ENCODE results near the gene PTPN9.

Gene PTPN9

DNA sequence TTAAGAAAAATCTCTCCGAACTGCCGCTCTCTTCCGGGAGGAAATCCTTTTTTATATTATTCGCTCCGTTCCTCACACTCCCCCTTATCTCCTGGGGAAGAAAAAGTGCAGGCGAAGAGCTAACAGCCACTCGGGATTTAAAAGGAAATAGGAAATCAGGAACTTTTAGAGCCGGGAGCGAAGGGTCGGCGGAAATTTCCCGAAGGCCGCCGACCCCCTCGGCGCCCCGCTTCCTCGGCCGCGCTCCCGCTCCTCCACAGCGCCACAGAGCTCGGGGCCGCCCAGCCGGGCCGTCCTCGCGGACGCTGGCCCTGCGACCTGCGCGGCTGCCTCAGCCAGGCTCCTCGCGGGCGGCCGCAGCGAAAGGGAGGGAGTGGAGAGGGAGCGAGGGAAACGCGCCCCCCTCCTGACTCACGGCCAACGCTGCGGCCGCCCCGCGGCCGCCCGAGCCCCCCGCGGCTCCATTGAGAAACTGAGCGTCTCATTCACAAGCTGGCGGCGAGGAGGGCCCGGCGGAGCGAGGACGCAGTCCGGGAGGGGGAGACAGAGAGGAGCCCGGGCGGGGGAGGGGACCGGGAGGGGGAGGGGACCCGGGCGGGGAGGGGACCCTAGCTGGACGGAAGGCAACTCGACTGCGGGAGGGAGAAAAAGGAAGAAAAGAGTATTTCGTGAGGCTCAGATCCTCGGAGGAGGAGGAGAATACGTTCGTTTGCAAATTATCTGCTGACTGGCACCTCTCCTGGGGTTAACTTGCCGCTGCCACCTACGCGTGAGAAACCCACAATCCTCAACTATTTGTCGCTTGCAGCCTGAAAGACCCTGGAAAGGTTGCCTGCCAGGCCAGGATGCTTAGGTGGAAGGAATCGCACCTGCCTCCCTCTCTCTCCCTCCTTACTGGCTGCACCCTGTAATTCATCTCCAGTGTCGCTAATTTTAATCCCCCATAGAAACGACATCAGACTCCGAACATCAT lies at the start of gene PTPN9:
Gene PTPN9, minus strand, starts transcription at position 368 of the 973 bp plus-strand sequence. CDS start 539 bp downstream, outside the sequence.
- H3K9ac ChIP-seq (ENCODE audit: low read length in 5 of 5), result peak within 1 kb of the TSS; percentile 80 to 95 (median 88)
- H3K4me3 ChIP-seq (ENCODE audit: low read depth in 1 of 5, low read length in 5 of 5), result peak within 1 kb of the TSS; percentile 63 to 89 (median 85)
- peak within 1 kb of the TSS; percentile 84 for H3K27ac ChIP-seq (ENCODE audit: low read depth, low read length)
- no peaks in the 10 kb centered on the region for H3K36me3 ChIP-seq (ENCODE audit: control insufficient read depth in 5 of 5, insufficient read depth in 5 of 5, low read length in 5 of 5)
- no peaks in the 10 kb centered on the region for H3K27me3 ChIP-seq (ENCODE audit: control insufficient read depth in 5 of 5, insufficient read depth in 4 of 5, low read length in 5 of 5)
- no peaks in the 10 kb centered on the region for H3K9me3 ChIP-seq (ENCODE audit: control insufficient read depth in 5 of 5, low read length in 5 of 5)
- H3K4me1 ChIP-seq (ENCODE audit: control insufficient read depth in 5 of 5, insufficient read depth in 5 of 5, low read length in 5 of 5), result peaks cover 4 to 24% (median 20%) of the 10 kb centered on the region in 5 donors

DNA sequence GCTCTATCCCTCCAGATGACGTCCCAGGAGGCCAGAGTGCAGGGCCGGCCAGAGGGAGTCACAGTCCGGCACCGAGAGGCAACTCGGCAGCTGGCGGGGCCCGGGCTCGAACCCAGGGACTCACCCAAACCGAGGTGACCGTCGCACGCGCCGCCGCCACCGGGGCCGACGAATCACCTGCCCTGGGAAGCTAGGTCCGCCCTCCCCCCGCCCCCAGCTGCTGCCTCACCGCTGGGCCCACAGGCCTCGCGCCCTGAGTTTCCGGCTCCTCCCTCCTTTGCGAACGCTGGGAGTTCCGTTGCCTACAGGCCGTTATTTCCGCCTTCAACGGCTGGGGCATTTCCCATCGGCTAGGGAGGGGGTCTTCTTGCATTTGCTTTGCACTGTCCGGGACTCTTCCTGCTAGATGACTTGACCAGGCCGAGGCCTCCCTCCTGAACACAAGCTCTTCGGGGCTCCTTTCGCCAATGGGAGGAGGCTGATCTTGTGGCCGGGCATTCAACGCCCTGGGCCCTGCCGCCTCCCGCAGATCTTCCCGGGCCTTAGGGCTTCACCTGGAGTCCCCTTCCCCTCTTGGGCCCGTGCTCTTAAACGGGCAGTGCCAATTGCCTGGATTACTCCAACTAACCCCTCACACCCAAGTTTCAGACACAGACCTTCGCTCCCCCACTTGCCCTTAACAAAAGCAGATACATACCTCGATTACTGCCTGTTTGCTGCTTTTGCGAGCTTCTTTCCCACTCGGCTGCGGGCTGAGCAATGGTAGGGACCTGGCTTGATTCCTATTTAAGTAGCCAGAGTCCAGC lies 46.6 kb upstream of the PTPN9 start, which contains the start of gene SNUPN:
Gene SNUPN, minus strand, starts transcription at position 184 of the 806 bp plus-strand sequence. CDS start 4,674 bp downstream, outside the sequence.
- Histone ChIP-seq H3K4me1 (ENCODE audit: control insufficient read depth in 5 of 5, insufficient read depth in 5 of 5, low read length in 5 of 5) (peaks cover 4 to 23% (median 20%) of the 10 kb centered on the region in 5 donors), H3K27me3 (ENCODE audit: control insufficient read depth in 5 of 5, insufficient read depth in 4 of 5, low read length in 5 of 5) (no peaks in the 10 kb centered on the region), H3K9ac (ENCODE audit: low read length in 5 of 5) (peak within 1 kb of the TSS; percentile 85 to 97 (median 90)), H3K36me3 (ENCODE audit: control insufficient read depth in 5 of 5, insufficient read depth in 5 of 5, low read length in 5 of 5) (no peaks in the 10 kb centered on the region), H3K4me3 (ENCODE audit: low read depth in 1 of 5, low read length in 5 of 5) (peak within 1 kb of the TSS; percentile 83 to 94 (median 89)), H3K9me3 (ENCODE audit: control insufficient read depth in 5 of 5, low read length in 5 of 5) (no peaks in the 10 kb centered on the region), H3K27ac (ENCODE audit: low read depth, low read length) (peak within 1 kb of the TSS; percentile 97)

DNA sequence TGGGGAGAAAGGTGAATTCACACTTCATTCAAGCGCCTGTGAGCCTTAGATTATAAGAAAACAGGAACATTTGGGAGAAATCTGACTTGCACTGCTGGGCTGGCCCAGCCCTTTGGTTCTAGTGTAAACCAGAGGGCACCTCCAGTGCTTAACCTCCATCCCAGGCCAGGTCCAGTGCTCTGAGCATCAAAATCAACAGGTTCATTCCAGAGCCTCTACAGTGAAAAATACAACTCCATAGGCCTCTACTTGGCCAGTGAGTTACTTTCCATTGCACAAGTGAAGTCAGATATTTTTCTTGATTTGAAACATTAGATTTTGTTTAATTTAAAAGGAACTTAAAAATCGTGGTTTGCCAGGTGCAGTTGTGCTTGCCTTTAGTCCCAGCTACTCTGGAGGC lies 43.4 kb upstream of the PTPN9 start:
- H3K36me3 ChIP-seq (ENCODE audit: control insufficient read depth in 5 of 5, insufficient read depth in 5 of 5, low read length in 5 of 5), result peaks cover 0 to 19% (median 11%) of the 10 kb centered on the region in 5 donors
- no peaks in the 10 kb centered on the region for H3K9me3 ChIP-seq (ENCODE audit: control insufficient read depth in 5 of 5, low read length in 5 of 5)
- no peak overlapping the region for H3K4me3 ChIP-seq (ENCODE audit: low read depth in 1 of 5, low read length in 5 of 5)
- peak overlapping the region in 1 of 5 donors; percentile 40 for H3K9ac ChIP-seq (ENCODE audit: low read length in 5 of 5)
- H3K27ac ChIP-seq (ENCODE audit: low read depth, low read length), result peak overlapping the region; percentile 32
- H3K27me3 ChIP-seq (ENCODE audit: control insufficient read depth in 5 of 5, insufficient read depth in 4 of 5, low read length in 5 of 5), result no peaks in the 10 kb centered on the region
- H3K4me1 ChIP-seq (ENCODE audit: control insufficient read depth in 5 of 5, insufficient read depth in 5 of 5, low read length in 5 of 5), result peaks cover 4 to 34% (median 32%) of the 10 kb centered on the region in 5 donors

DNA sequence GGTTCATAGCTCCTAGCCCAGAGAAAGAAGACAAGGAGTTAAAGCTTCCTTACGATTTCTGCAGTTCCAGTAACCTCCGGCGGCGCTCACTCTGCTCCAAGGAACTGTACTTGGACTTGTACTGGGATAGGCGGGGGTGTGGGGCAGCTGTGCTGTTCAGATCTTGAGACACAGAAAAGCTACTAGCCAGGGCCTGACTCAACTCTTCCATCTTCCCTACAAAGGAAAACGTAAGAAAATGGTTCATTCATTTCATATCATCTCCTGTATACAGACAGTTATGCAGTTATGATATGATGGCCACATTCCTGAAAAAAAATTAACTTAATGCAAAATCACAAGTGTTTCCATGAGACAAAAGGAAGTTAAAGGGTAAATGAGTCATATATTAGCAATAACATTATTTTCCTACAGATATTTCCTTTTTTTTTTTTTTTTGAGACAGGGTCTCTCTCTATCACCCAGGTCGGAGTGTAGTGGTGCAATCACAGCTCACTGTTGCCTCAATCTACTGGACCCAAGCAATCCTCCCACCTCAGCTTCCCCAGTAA lies 41.8 kb upstream of the PTPN9 start:
- Histone ChIP-seq H3K4me3 (ENCODE audit: low read depth in 1 of 5, low read length in 5 of 5) (peak overlapping the region in 4 of 5 donors; percentile 13 to 54 (median 30)), H3K27me3 (ENCODE audit: control insufficient read depth in 5 of 5, insufficient read depth in 4 of 5, low read length in 5 of 5) (no peaks in the 10 kb centered on the region), H3K4me1 (ENCODE audit: control insufficient read depth in 5 of 5, insufficient read depth in 5 of 5, low read length in 5 of 5) (peaks cover 4 to 26% (median 25%) of the 10 kb centered on the region in 5 donors), H3K36me3 (ENCODE audit: control insufficient read depth in 5 of 5, insufficient read depth in 5 of 5, low read length in 5 of 5) (peaks cover 5 to 35% (median 25%) of the 10 kb centered on the region in 5 donors), H3K27ac (ENCODE audit: low read depth, low read length) (peak overlapping the region; percentile 93), H3K9ac (ENCODE audit: low read length in 5 of 5) (peak overlapping the region; percentile 46 to 77 (median 75)), H3K9me3 (ENCODE audit: control insufficient read depth in 5 of 5, low read length in 5 of 5) (no peaks in the 10 kb centered on the region)

DNA sequence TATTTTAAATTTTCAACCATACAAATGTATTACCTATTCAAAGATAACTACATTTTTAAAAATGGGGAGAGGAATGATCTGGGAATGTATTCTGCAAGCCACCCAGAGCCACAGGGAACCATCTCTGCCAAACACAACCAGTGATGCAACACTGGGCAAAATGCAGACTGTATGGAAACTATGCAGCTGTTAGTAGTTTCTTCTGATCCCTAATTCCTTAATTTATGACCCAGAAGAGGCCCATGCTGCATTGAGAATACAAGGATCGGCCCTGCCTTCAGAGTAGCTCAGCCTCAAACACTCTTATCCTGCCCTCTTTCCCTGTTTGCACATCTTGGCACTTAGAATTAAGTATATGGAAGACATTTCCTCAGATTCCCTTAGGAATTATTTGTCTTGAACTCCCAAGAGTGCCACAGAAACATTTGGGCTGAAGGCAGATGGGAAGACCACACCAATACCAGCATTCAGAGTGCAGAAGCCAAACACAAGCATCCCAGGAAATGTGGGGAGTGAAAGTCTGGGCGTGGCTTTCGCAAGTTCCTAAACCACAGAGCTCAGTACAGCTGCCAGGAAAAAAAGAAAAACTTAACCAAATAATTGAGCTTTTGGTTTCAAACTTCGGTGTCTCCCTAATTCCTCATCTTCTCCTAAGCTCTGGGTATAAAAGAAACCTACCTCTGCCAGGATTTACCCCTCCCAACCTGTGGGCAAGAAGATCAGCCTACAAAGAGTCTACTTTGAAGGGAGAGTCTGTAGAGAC lies 41.1 kb upstream of the PTPN9 start:
- peak overlapping the region; percentile 13 to 54 (median 40) for H3K4me3 ChIP-seq (ENCODE audit: low read depth in 1 of 5, low read length in 5 of 5)
- H3K27me3 ChIP-seq (ENCODE audit: control insufficient read depth in 5 of 5, insufficient read depth in 4 of 5, low read length in 5 of 5), result no peaks in the 10 kb centered on the region
- peaks cover 4 to 24% (median 19%) of the 10 kb centered on the region in 5 donors for H3K4me1 ChIP-seq (ENCODE audit: control insufficient read depth in 5 of 5, insufficient read depth in 5 of 5, low read length in 5 of 5)
- no peaks in the 10 kb centered on the region for H3K9me3 ChIP-seq (ENCODE audit: control insufficient read depth in 5 of 5, low read length in 5 of 5)
- H3K27ac ChIP-seq (ENCODE audit: low read depth, low read length), result peak overlapping the region; percentile 93
- H3K36me3 ChIP-seq (ENCODE audit: control insufficient read depth in 5 of 5, insufficient read depth in 5 of 5, low read length in 5 of 5), result peaks cover 7 to 39% (median 30%) of the 10 kb centered on the region in 5 donors
- peak overlapping the region; percentile 40 to 76 (median 54) for H3K9ac ChIP-seq (ENCODE audit: low read length in 5 of 5)

DNA sequence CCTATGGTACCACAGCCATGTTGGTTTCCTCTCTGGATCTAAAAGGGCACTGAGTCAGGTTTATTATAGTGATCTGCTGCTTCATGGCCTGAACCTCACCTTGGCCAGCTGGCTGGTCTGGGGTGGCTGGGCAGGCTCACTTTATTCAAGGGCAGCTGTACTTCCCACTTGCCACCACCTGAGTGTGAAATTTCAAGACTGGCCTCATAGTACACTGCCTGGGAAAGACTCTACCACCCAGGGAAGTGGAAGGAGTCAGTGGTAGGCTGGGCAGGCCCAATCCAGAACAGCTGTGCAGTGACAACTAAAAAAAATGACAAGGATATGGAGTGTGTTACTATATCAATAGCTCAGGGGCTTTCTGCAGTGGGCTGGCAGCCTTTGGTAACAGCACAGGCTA lies 37.7 kb upstream of the PTPN9 start:
- Histone ChIP-seq H3K9ac (ENCODE audit: low read length in 5 of 5) (no peak overlapping the region), H3K27ac (ENCODE audit: low read depth, low read length) (no peak overlapping the region), H3K4me3 (ENCODE audit: low read depth in 1 of 5, low read length in 5 of 5) (no peak overlapping the region), H3K36me3 (ENCODE audit: control insufficient read depth in 5 of 5, insufficient read depth in 5 of 5, low read length in 5 of 5) (peaks cover 22 to 65% (median 53%) of the 10 kb centered on the region in 5 donors), H3K9me3 (ENCODE audit: control insufficient read depth in 5 of 5, low read length in 5 of 5) (no peaks in the 10 kb centered on the region), H3K4me1 (ENCODE audit: control insufficient read depth in 5 of 5, insufficient read depth in 5 of 5, low read length in 5 of 5) (peaks cover 4 to 25% (median 18%) of the 10 kb centered on the region in 5 donors), H3K27me3 (ENCODE audit: control insufficient read depth in 5 of 5, insufficient read depth in 4 of 5, low read length in 5 of 5) (no peaks in the 10 kb centered on the region)

DNA sequence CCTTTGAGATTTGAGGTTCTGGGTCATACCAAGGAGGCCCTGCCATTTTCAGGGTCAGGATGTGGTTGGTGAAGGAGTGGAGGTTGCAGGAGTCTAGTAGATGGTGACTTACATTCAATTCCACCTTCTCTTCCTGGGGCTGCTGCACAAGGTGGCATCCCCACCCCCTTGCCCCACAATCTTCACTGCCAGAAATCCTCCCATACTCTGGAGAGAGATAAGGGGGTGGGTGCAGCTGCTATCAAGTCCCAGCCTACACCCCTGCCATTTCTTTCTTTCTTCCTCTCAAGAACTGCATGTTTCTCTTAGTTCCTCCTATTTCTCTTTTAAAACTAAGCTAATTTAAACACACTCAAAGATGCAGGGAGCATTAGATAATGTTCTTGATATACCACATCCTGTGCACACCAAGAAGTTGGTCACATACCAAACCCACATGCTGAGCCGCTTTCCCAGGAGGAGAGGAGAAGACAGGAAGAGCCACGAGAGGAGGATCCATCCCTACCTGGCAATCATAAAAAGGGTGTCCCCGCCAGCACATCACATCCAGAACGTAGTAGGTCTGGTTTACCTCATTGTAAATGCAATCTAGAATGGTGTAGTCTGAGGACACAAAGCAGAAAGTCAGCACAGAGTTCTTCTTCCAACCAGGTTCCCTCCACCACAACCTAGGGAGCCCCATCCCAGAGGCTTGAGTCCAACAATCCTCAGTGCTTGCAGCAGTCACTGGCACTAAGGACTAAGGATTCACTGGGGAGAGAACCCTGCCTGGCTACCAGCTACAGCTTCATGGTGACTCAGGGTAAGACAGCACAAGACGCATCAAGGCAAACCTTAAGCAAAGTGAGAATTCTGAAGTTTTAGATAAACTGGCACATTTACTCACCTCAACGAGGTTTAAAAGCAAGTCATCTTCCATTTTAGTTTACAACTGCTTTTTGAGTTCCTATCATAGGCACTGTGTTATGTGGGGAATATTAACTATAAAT lies 27.9 kb upstream of the PTPN9 start:
- H3K36me3 ChIP-seq (ENCODE audit: control insufficient read depth in 5 of 5, insufficient read depth in 5 of 5, low read length in 5 of 5), result peaks cover 15 to 75% (median 61%) of the 10 kb centered on the region in 5 donors
- H3K9me3 ChIP-seq (ENCODE audit: control insufficient read depth in 5 of 5, low read length in 5 of 5), result no peaks in the 10 kb centered on the region
- no peaks in the 10 kb centered on the region for H3K27me3 ChIP-seq (ENCODE audit: control insufficient read depth in 5 of 5, insufficient read depth in 4 of 5, low read length in 5 of 5)
- H3K4me3 ChIP-seq (ENCODE audit: low read depth in 1 of 5, low read length in 5 of 5), result no peak overlapping the region
- H3K9ac ChIP-seq (ENCODE audit: low read length in 5 of 5), result no peak overlapping the region
- peaks cover 0 to 4% (median 0%) of the 10 kb centered on the region in 5 donors for H3K4me1 ChIP-seq (ENCODE audit: control insufficient read depth in 5 of 5, insufficient read depth in 5 of 5, low read length in 5 of 5)
- H3K27ac ChIP-seq (ENCODE audit: low read depth, low read length), result no peak overlapping the region

DNA sequence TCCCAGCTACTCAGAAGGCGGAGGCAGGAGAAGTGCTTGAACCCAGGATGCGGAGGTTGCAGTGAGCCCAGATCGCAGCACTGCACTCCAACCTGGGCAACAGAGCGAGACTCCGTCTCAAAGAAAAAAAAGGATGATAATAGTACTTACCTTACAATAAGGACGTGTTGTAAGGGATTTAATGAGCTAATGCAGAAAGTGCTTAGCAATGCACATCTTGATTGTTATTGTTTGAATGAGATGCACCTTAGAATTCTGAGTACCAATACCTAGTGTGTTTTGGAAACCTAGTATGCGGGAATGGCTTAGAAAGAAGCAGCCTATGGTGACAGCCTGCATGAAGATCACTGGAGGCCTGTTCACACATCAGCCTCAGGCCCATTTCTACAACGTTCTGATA lies 26.9 kb upstream of the PTPN9 start:
- H3K9ac ChIP-seq (ENCODE audit: low read length in 5 of 5), result no peak overlapping the region

More for the DNA sequence above, 26.9 kb upstream of the PTPN9 start:
- Histone ChIP-seq H3K27ac (ENCODE audit: low read depth, low read length) (no peak overlapping the region), H3K36me3 (ENCODE audit: control insufficient read depth in 5 of 5, insufficient read depth in 5 of 5, low read length in 5 of 5) (peaks cover 15 to 81% (median 62%) of the 10 kb centered on the region in 5 donors), H3K4me1 (ENCODE audit: control insufficient read depth in 5 of 5, insufficient read depth in 5 of 5, low read length in 5 of 5) (no peaks in the 10 kb centered on the region), H3K4me3 (ENCODE audit: low read depth in 1 of 5, low read length in 5 of 5) (no peak overlapping the region), H3K27me3 (ENCODE audit: control insufficient read depth in 5 of 5, insufficient read depth in 4 of 5, low read length in 5 of 5) (no peaks in the 10 kb centered on the region), H3K9me3 (ENCODE audit: control insufficient read depth in 5 of 5, low read length in 5 of 5) (no peaks in the 10 kb centered on the region)

Measured in subcutaneous abdominal adipose tissue (tissue), 5 donors.